CD4-positive, alpha-beta T cell treated with Interleukin-4 for 1 hour (primary cell): ENCODE data around the gene MATN1.
A peak's percentile ranks its signal among the peaks of the same experiment; 100 is the strongest.

Source experiments
- DNase-seq, 2 donors: peaks; one replicate each; pipeline ENCODE4 v3.0.0-alpha.2; 2020 to 2022

Gene MATN1

GRCh38 chr1:30715216-30715615, 8.2 kb downstream of the MATN1 start:
- DNase-seq: no peak

DNA sequence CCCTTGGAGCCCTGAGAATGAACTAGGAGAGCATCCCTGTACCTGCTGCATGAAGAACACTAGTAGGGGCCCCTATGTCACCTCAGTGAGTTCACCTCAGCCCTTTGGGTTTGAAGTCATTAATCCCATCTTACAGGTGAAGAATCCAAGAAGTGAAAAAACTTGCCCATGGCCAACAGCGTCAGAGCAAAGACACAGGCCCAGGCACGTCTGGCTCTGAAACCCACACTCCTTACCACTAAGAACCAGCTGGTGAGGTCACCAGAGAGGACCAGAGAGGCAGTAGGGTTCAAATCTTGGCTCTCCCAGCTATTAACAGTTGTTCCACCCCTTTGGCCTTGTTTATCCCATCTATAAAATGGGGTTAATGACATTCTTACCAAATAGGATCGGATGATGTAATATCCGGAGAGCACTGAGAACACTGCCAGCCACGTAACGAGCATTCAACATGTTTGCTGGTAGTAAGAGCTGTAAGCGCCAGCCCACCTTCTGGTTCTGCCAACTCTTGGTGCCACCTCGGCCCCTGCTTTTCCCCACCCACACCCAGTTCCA, 8.8 kb downstream of the MATN1 start:
- DNase-seq: no peak

DNA sequence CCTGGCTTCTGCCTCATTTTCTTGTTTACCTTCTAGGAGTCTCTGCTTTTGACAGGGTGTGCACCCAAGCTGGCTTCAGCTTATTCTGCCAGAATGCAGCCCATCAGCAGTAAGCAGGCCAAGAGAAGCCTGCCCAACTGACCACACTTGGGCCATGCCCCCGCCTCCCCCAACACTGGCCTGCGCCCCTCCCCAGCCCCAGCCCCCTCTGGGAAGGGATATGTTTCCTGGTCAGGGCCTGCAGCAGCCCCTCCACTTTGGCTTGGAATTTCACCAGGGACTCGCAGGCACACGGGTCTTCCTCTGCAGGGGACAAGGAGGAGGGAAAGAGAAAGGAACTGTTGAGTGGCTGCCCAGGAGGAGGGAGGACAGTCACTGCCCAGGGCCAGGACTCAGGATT, 9.4 kb downstream of the MATN1 start:
- no peak for DNase-seq

DNA sequence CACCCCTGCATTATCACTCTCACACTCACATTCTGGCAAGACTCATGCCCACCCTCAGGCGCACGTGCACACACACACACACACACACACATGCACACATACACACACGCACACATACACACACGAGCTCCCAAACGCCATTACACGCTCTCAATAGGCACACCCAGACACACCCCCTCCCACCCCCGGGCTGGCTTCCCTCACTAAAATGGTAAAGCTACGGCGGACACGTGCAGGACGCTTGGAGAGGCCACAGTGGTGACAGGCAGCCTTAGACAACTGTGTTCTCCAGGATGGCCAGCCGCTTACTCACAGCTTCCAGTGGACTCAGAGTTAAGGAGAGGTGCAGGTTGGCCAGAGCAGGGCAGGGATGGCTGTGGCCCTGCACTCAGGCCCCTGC, 10.1 kb downstream of the MATN1 start:
- no peak for DNase-seq

DNA sequence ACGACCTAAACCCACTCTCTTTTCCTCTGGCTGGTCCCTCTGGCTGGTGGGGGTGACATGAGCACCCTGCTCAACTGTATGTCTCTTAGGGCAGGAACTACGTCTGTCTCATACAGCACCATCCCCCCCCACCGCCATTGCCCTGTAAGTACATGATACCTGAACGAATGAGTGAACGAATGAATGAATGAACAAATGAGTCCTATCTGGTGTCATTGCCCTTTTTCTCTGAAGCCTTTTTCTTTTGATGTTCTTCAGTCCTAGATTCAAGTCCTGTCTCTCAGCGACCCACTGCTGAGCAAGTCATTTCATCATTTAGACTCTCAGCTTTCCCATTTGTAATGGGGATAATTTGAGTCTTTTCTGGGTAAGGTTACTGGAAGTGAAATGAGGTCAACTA, 10.8 kb downstream of the MATN1 start:
- no peak for DNase-seq

GRCh38 chr1:30710407-30710806, 13.0 kb downstream of the MATN1 start:
- DNase-seq: no peak

DNA sequence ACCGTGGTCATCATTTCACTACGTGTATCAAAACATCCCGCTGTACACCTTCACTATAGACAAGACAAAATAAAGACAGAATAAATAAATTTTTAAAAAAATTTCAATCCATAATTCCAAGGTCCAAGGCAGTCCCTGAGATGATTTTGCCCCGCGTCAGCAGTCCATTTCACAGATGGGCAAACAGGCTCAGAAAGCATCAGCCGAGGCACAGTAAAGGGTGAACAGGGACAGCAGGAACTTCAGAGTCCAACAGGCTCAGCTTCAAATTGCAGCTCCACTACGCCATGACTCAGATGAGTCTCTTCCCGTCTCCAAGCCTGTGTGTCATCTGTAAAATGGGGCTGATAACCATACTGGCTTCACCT, 15.0 kb downstream of the MATN1 start:
- DNase-seq: no peak

DNA sequence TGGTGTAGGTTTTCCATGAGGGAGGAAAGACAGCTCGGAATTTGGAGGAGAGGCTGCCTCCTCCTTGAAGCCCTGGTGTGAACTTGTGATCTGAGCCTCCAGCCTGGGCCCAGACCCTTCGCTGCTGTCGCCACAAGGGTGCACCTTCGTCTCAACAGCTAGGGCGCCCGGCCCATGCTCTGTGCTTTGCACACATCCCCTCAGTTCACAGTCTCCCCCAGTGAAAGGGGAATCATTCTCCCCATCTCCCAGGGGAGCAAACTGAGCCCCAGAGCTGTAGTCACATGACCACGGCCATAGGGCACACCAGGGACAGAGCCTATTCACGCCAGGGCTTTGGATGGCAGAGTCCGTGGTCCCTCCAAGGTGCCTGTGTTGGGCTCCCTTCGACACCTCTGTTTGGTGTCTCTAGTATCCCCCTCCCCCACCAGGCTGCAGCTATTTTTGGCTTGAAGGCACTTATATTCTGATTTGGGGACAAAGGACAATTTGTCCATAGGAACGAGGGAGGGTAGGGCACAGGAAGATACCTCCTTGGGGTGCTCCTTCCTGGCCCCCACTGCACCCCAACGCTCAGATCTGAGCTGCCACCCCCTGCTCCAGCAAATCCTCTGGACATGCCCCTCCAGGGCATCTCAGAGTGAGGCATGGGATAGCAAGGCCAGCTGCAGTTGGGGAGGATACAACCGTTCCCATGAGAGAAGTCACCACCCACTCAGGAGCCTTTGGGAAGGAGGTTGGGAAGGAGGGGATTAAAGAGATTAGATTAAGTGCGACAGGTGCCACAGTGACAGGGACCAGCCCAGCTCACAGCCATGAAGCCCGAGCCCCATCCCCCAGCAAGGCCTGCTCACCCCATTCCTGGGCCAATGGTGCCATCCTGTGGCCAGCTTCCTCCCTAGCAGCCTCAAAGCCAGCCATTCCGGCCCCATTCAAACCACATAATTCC, 15.7 kb downstream of the MATN1 start:
- DNase-seq: peak; percentile 49 to 53

DNA sequence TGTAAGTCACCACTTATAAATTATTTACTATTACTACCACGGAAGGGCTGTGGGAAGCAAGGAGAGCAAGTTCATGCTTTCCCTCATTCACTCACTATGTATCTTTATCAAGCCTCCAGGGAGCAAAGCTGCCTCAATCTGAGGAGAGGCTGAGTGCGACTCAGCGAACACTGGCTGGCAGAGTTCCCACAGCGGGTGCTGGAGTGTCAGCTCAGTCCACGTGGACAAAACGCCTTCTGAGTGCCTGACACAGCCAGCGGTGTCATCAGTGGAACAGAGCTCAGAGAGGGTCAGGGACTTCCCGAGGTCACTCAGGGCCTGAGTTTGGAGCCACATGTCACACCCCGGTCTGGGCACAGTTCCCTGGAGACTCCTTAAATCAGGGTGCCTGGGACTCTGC, 16.9 kb downstream of the MATN1 start:
- DNase-seq: no peak

GRCh38 chr1:30705698-30706097, 17.7 kb downstream of the MATN1 start:
- no peak for DNase-seq

DNA sequence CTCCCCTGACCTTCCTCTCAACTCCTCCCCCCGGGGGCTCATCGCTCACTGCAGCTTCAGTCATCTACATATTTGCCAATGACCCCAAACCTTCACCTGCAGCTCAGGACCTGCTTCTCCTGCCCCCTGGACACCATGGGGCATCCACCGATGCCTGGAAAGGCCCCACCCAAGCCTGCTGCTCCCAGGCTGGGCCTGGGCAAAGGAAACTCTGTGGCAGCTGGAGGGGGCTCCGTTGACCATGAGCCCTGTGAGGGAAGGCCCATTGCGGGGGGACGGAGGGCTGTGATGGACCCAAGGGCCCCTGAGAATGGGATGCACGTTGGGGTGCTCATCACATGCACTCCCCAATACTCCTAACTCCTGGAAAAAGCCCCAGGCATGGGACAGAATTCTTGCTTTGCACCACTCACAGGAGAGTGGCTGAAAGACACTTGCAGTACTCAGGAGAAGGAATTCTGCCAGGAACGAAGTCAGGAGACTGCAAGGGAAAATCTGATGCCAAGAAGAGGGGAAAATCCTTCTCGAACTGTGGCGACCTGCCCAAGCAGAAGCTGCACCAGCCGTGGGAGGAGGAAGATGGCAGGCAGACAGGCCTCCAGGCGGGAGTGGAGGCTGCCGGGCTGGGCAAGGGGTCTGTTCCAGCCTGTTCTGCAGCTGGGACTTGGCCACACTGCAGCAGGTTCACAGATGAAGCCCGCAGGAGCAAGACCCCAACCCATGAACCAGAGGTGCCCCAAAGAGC, 18.4 kb downstream of the MATN1 start:
- DNase-seq: no peak

DNA sequence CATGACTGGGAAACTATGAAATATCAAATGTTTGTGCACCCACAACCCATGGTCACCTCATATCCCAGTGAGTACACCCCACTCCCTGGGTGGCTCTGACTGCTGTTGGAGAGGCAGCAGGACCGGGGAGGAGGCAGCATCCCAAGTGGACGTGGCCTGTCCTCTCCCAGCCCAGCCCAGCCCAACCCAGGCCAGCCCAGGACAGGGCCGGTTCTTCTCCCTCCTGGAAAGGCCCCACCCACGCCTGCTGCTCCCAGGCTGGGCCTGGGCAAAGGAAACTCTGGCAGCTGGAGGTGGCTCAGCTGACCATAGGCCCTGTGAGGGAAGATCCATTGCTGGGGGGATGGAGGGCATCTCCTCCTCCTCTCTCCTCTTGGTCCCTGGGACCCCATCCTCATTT, 19.1 kb downstream of the MATN1 start:
- no peak for DNase-seq

DNA sequence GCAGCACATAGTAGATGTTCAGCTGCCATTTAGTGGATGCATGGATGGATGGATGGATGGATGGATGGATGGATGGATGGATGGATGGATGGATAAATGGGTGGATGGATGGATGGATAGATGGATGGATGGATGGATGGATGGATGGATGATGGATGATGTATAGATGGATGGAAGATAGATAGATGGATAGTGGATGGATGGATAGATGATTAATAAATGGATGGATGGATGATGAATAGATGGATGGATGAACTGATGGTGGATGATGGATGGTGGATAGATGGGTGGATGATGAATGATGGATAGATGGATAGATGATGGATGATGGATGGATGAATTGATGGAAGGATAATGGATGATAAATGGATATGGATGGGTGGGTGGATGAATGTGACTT, 20.6 kb downstream of the MATN1 start:
- DNase-seq: no peak

GRCh38 chr1:30701258-30701633, 22.1 kb downstream of the MATN1 start:
- DNase-seq: no peak

DNA sequence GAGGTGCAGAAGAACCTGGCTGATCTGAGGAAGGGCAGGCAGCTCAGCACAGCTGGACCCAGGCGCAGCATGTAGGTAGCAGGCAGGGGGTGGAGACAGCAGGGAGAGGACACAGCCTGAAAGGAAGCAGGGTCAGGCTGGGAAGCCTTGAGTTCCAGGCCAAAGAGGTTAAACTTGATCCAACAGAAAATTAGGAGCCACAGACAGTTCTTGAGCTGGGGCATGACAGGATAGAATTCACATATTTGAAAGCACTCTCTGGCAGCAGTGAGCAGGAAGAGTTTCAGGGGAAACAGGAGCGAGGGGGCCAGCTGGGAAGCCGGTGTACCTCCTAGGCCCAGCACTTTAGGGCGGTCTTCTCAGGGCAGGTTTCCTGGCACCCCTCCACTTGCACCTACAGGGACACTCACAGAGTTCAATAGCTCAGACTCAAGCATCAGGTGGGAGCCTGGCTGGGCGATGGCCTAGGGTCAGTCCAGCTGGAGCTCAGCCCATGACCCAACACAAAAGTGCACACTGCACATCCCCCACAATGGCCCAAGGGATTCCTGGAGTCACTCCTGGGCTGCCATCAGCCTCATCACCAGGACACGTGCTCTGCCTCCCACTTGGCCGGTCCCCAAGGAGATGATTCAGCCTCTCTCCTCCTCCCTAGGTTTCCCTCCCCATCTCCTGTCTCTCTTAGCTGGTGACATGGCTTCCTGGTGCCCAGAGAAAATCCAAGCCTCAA, 22.7 kb downstream of the MATN1 start:
- DNase-seq: no peak

DNA sequence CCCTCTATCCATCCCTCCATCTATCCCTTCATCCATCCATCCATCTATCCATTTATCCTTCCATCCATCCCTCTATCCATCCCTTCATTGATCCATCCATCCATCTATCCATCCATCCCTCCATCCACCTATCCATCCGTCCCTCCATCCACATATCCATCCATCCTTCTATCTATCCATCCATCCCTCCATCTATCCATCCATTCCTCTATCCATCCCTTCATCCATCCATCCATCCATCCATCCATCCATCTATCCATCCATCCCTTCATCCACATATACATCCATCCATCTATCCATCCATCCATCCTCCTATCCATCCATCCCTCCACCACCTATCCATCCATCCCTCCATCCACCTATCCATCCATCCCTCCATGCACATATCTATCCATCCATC, 23.6 kb downstream of the MATN1 start:
- no peak for DNase-seq

GRCh38 chr1:30698401-30698981, 24.9 kb downstream of the MATN1 start:
- DNase-seq: no peak

GRCh38 chr1:30697571-30698376, 25.6 kb downstream of the MATN1 start:
- DNase-seq: no peak

- no peak for DNase-seq
Observed at GRCh38 chr1:30696831-30697230, 26.6 kb downstream of the MATN1 start.

DNA sequence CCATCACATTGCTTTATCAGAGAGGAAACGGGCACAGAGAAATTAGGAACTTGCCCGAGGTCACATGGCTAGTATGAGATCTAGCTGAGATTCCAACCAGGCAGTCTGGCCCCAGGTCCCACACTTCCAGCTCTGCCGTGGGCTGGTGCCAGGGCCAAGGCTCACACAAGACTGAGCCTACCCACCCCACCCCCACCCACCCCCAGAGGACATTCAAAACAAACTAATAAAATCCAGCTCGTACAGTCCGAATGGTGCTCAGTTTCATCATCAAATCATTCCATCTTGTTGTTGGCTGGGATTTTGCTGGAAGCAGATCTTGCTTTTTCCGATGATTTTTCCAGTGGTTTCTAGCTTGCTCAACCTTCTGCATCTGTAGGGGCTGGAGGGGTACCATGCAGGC, 27.9 kb downstream of the MATN1 start:
- DNase-seq: no peak

DNA sequence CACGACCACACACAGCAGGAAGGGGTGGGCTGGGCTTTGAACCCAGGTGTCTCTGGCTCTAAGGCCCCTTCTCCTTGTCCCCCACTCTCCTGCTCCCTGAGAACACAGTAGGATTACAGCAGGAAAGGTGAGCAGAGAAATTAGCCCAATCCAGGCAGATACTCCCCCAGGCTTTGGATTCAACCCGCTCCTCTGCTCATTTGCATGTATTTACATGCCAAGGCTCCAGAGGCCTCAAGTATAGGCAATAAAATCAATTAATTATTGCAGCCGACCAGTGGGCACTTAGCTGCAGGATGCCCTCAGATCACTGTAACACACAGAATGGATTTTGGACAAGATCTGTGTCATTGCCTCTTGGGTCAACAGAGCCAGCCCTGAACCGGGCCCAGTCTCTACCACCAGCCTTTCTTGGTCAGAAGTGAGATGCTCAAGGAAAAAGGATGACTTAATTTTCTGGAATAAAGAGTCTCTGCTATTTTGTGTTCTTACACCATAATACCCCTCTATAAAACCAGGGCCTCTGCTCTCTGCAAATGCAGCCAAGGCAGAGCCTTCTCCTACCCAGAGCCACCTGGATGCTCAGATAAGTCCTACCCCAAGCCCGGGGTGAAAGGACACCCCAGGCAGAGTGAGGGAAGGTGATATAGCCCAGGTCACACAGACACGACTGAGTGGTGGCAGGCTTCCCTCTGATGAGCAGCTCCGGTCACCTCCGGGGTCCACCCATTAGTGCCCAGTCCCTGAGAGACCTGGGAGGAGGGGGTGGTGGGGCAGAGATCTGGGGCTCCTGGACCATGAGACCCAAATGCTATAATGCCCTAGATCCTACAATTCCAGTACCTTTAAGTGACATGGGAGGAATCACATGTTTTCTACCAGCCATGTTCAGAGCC, 28.9 kb downstream of the MATN1 start:
- DNase-seq: no peak
